ENCODE measurements around the gene FAM83C.

GRCh38 chr20:35246723-35247122 lies 45.5 kb downstream of the FAM83C start:
- TF ChIP-seq SMC3 (IDR thresholded peaks at IDR 0.05; ENCODE audit: borderline replicate concordance, low read length) (no peak), IRF3 (IDR thresholded peaks at IDR 0.05) (no peak), RUNX3 (IDR thresholded peaks at IDR 0.05; ENCODE audit: low read length) (no peak), GABPA (IDR thresholded peaks at IDR 0.05; ENCODE audit: low read depth) (no peak)
- TF ChIP-seq, protein P1, sequence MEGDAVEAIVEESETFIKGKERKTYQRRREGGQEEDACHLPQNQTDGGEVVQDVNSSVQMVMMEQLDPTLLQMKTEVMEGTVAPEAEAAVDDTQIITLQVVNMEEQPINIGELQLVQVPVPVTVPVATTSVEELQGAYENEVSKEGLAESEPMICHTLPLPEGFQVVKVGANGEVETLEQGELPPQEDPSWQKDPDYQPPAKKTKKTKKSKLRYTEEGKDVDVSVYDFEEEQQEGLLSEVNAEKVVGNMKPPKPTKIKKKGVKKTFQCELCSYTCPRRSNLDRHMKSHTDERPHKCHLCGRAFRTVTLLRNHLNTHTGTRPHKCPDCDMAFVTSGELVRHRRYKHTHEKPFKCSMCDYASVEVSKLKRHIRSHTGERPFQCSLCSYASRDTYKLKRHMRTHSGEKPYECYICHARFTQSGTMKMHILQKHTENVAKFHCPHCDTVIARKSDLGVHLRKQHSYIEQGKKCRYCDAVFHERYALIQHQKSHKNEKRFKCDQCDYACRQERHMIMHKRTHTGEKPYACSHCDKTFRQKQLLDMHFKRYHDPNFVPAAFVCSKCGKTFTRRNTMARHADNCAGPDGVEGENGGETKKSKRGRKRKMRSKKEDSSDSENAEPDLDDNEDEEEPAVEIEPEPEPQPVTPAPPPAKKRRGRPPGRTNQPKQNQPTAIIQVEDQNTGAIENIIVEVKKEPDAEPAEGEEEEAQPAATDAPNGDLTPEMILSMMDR (IDR thresholded peaks at IDR 0.05 in 2 of 3, conservative IDR thresholded peaks at IDR 0.05 in 1 of 3; ENCODE audit: control insufficient read depth in 2 of 3, extremely low read depth in 1 of 3, insufficient read depth in 1 of 3, low read depth in 3 of 3, low read length in 3 of 3) = no peak
- TF ChIP-seq, protein P2, sequence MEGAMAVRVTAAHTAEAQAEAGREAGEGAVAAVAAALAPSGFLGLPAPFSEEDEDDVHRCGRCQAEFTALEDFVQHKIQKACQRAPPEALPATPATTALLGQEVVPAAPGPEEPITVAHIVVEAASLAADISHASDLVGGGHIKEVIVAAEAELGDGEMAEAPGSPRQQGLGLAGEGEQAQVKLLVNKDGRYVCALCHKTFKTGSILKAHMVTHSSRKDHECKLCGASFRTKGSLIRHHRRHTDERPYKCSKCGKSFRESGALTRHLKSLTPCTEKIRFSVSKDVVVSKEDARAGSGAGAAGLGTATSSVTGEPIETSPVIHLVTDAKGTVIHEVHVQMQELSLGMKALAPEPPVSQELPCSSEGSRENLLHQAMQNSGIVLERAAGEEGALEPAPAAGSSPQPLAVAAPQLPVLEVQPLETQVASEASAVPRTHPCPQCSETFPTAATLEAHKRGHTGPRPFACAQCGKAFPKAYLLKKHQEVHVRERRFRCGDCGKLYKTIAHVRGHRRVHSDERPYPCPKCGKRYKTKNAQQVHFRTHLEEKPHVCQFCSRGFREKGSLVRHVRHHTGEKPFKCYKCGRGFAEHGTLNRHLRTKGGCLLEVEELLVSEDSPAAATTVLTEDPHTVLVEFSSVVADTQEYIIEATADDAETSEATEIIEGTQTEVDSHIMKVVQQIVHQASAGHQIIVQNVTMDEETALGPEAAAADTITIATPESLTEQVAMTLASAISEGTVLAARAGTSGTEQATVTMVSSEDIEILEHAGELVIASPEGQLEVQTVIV (IDR thresholded peaks at IDR 0.05; ENCODE audit: borderline replicate concordance, partially characterized antibody) = no peak
